Panc1 (cell line): Measurements from ENCODE around the gene HNRNPA2B1. TPM values are rescaled to one million over a fixed set of nuclear protein-coding genes. Genes with fewer than 3 reads are reported as not detected.
A peak's percentile ranks its signal among the peaks of the same experiment; 100 is the strongest.
"Not testable (repeated sequence)": the region's sequence is repeated elsewhere in the genome, so short reads cannot be mapped to it uniquely, and the experiment has no call there.

Source experiments
- ATAC-seq: fragments of 200-7000 bp; cut with Tn5 transposase; 2 replicates; pipeline ENCODE4 v1.9.1; 2020; ENCODE audit warnings: mild to moderate bottlenecking, moderate library complexity
- BruUV-seq: library from RNA; stranded (reverse); fragments of 400-500 nt; replicated peaks from 2 replicates; lab custom pipeline; 2021; lab: Mats Ljungman, UMichigan
- CTCF ChIA-PET: fragments of 300-600 bp; sonication (Branson Sonifier 250); formaldehyde crosslinking; loops from one replicate; lab custom pipeline; 2022; ENCODE audit warnings: antibody characterized with exemption; lab: Charles Lee
- POLR2A ChIA-PET: fragments of 300-600 bp; sonication (Branson Sonifier 250); formaldehyde crosslinking; loops from one replicate; lab custom pipeline; 2022; ENCODE audit warnings: antibody characterized with exemption; lab: Charles Lee
- DNase-seq: peaks from one replicate; pipeline ENCODE4 v3.0.0-alpha.2; 2010; ENCODE audit warnings: low read depth, low spot score
- H3K27ac ChIP-seq: 2 replicates; pipeline ENCODE4 v1.5.1; 2011; ENCODE audit warnings: mild to moderate bottlenecking, low read length, inconsistent platforms
- H3K27me3 ChIP-seq: fragments of 200-500 bp; sonication (Bioruptor generic); 2 replicates; pipeline ENCODE4 v1.6.0; 2014; ENCODE audit warnings: low read length, inconsistent platforms; ENCODE audit not compliant: control insufficient read depth, insufficient read depth
- H3K36me3 ChIP-seq: fragments of 200-500 bp; sonication (Bioruptor generic); 2 replicates; pipeline ENCODE4 v1.5.1; 2014; ENCODE audit warnings: inconsistent platforms, mild to moderate bottlenecking, low read length, moderate library complexity; ENCODE audit not compliant: control insufficient read depth, insufficient read depth
- H3K4me1 ChIP-seq: 2 replicates; pipeline ENCODE4 v1.5.1; 2011; ENCODE audit warnings: inconsistent platforms, mild to moderate bottlenecking, low read length, moderate library complexity; ENCODE audit not compliant: control insufficient read depth, insufficient read depth
- H3K4me3 ChIP-seq, 2 experiments: 2 replicates each; pipeline ENCODE4 v1.5.1; 2011 to 2012; ENCODE audit warnings: low read depth in 2 of 2, low read length in 2 of 2, mild to moderate bottlenecking in 2 of 2, inconsistent platforms in 1 of 2, moderate library complexity in 1 of 2
- H3K9me3 ChIP-seq: fragments of 200-500 bp; sonication (Bioruptor generic); 2 replicates; pipeline ENCODE4 v1.5.1; 2014; ENCODE audit warnings: low read depth, mild to moderate bottlenecking, inconsistent platforms, low read length, moderate library complexity; ENCODE audit not compliant: control insufficient read depth, insufficient read depth
- CTCF ChIP-seq: fragments of 450-650 bp; IDR thresholded peaks from 2 replicates; pipeline ENCODE4 v1.5.1; 2017; ENCODE audit warnings: mild to moderate bottlenecking
- POLR2AphosphoS5 ChIP-seq: IDR thresholded peaks from 2 replicates; pipeline ENCODE4 v1.6.1; 2012; ENCODE audit warnings: mild to moderate bottlenecking, low read depth, low read length, moderate library complexity
- REST ChIP-seq, 2 experiments: IDR thresholded peaks; 2 replicates each; pipeline ENCODE4 v1.6.1; 2011 to 2012; ENCODE audit warnings: low read depth in 2 of 2, control low read depth in 1 of 2, low read length in 1 of 2, mild to moderate bottlenecking in 1 of 2, moderate library complexity in 1 of 2; ENCODE audit not compliant: insufficient read depth in 1 of 2
- SIN3A ChIP-seq: IDR thresholded peaks from 2 replicates; pipeline ENCODE4 v1.6.1; 2012; ENCODE audit warnings: low read depth, mild to moderate bottlenecking, low read length, moderate library complexity, borderline replicate concordance; ENCODE audit not compliant: insufficient read depth
- TCF7L2 ChIP-seq: IDR thresholded peaks from 2 replicates; pipeline ENCODE4 v1.6.1; 2011; ENCODE audit warnings: mild to moderate bottlenecking, low read depth, low read length, inconsistent platforms
- in situ Hi-C: cut with HindIII; loops from 2 replicates; pipeline ENCODE4 v1.10.0; 2016; ENCODE audit warnings: low sequenced_read_pairs, low pct_unique_long_range_greater_than_20kb
- intact Hi-C: fragments of 100-400 bp; cut with micrococcal nuclease; formaldehyde crosslinking; loops from one replicate; pipeline ENCODE4 v1.10.0; 2022; ENCODE audit not compliant: unreplicated experiment
- total RNA-seq: library from RNA; stranded (reverse); gene quantifications from one replicate; pipeline ENCODE4 v1.2.1, GENCODE V29; 2021; ENCODE audit not compliant: unreplicated experiment

HNRNPA2B1 gene
- total RNA-seq, 1 experiment from 2014 or later: 819 TPM

DNA sequence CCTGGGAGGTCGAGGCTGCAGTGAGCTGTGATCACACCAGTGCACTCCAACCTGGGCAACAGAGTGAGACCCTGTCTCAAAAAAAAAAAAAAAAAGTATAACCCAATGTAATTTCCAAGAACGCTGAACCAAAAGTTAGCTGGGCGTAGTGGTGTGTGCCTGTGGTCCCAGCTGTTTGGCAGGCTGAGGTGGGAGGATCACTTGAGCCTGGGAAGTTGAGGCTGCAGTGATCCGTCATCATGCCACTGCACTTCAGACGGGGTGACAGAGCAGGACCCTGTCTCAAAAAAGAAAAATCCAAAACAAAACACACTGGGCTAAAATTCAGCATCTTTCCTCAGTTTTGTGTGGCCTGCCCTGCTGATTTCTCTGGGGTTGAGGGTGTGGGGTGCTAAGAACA, 21.1 kb downstream of the HNRNPA2B1 start:
- in situ Hi-C loops (no loop called here), intact Hi-C loops (no loop called here)
- ATAC-seq (peak; percentile 0; the same call in 1 of the 2 replicates), DNase-seq (no peak)
- Histone ChIP-seq H3K4me1 (peaks cover 26% of the 10 kb centered on the region), H3K27ac (no peak overlapping the region), H3K9me3 (no peaks in the 10 kb centered on the region), H3K36me3 (peaks cover 2% of the 10 kb centered on the region; the same call in 1 of the 2 replicates), H3K4me3 (no peak overlapping the region), H3K27me3 (no peaks in the 10 kb centered on the region)
- ChIA-PET POLR2A (no interaction called here), CTCF (no interaction called here)
- TF ChIP-seq CTCF: no peak
- no peak for TF ChIP-seq POLR2AphosphoS5
- TF ChIP-seq SIN3A: no peak
- TF ChIP-seq TCF7L2: no peak
- no peak for TF ChIP-seq REST (IDR thresholded peaks at IDR 0.05; ENCODE audit: insufficient read depth in 1 of 2, low read depth in 2 of 2, low read length in 1 of 2)
- no TSS peak for BruUV-seq

- Histone ChIP-seq H3K36me3 (no peaks in the 10 kb centered on the region), H3K9me3 (no peaks in the 10 kb centered on the region), H3K27me3 (no peaks in the 10 kb centered on the region), H3K4me3 (no peak overlapping the region), H3K4me1 (peaks cover 20% of the 10 kb centered on the region), H3K27ac (0 out of 2 replicates have a peak overlapping the region, but pooled peaks have one; percentile 0)
- ChIA-PET POLR2A (no interaction called here), CTCF (no interaction called here)
- DNase-seq (no peak), ATAC-seq (0 out of 2 replicates have a peak, but pooled peaks have one; percentile 6)
- in situ Hi-C loops: no loop called here
- TF ChIP-seq REST (IDR thresholded peaks at IDR 0.05; ENCODE audit: insufficient read depth in 1 of 2, low read depth in 2 of 2, low read length in 1 of 2) (no peak), POLR2AphosphoS5 (peak; percentile 30)
- intact Hi-C loops: no loop called here
- no TSS peak for BruUV-seq
Observed at GRCh38 chr7:26178272-26178960, 22.1 kb downstream of the HNRNPA2B1 start.

- H3K36me3 ChIP-seq, intact Hi-C loops, ATAC-seq, DNase-seq, CTCF ChIA-PET, in situ Hi-C loops, BruUV-seq, POLR2A ChIA-PET, H3K9me3 ChIP-seq, H3K4me3 ChIP-seq, H3K27me3 ChIP-seq: not testable (repeated sequence)
- Histone ChIP-seq H3K4me1 (peaks cover 14% of the 10 kb centered on the region), H3K27ac (0 out of 2 replicates have a peak overlapping the region, but pooled peaks have one; percentile 5)
Observed at GRCh38 chr7:26177269-26177668, 23.3 kb downstream of the HNRNPA2B1 start.

- in situ Hi-C loops, intact Hi-C loops, BruUV-seq, H3K9me3 ChIP-seq, H3K27me3 ChIP-seq, POLR2A ChIA-PET, CTCF ChIA-PET, DNase-seq, H3K36me3 ChIP-seq, ATAC-seq, H3K4me3 ChIP-seq, H3K27ac ChIP-seq: not testable (repeated sequence)
- H3K4me1 ChIP-seq: peaks cover 14% of the 10 kb centered on the region
Observed at GRCh38 chr7:26176696-26177095, 23.9 kb downstream of the HNRNPA2B1 start.
